ENCODE results near the gene STMN3.

The STMN3 gene

DNA sequence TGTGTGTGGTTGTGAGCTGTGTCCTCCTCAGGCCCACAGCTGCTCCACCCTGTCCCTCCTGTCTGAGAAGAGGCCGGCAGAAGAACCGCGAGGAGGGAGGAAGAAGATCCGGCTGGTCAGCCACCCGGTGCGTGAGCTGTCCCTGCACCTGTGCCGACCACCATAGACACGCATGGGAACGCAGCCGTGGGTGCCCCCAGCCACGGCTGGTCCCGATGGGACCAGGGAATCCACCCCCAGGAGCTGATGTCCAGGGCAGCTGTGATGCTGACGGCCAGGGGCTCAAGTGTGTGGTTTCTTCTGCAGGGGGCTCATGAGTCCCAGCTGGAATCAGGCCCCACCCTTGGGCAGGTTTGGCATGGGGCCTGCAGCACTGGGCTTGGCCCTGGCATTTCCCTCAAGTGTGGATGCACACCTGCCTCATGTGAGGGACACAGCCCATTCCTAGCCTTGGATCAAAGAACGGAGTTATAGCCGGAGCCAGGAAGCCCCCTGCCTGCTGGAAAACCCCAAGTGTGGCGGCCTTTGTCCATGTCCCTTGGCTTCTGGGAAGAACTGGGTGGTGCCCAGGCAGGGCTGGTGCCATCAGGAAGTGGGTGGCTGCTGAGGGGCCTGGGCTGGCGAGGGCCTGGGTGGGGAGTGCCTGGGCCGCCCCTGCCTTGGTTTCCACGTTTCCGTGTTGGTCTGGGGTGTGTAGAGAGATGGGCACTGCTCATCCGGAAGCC, 38.6 kb upstream of the STMN3 start:
- DNase-seq, result no peak

DNA sequence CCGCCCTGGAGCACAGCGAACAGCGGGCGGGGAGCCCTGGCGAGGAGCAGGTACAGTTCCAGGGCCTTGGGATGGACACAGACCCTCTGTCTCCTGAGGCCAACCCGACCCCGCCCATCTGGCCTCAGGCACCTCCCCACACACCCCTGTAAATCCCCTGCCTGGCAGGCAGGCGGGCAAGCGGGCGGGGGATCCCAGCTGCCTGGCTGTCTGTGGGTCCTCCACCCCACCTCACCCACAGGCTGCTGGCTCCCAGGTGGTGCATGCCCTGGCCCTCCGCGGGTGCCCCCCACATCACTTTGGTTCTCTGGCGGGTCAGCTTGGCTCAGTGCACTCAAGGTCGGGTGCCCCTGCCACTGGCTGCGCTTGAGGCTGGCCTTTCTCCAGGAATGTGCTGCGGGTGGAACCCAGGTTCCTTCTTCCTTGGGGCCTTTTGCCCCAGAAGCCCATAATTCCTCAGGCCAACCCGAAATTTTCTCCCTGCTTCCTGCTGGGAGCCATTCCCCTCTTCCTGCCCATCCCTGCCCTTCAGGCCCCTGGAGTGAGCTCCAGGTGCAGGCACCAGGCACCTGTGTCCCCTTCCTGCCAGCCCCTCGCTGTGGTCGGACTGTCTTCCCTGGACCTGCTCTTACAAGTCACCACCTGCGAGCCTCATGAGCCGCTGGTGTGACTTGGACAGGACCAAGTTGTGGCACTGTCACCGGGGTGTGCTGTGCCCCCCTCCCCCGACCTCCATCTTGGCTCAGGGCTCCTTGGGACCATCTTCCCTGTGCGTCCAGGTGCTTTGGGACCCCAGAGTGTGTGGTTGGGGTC, 37.9 kb upstream of the STMN3 start:
- DNase-seq, result no peak

DNA sequence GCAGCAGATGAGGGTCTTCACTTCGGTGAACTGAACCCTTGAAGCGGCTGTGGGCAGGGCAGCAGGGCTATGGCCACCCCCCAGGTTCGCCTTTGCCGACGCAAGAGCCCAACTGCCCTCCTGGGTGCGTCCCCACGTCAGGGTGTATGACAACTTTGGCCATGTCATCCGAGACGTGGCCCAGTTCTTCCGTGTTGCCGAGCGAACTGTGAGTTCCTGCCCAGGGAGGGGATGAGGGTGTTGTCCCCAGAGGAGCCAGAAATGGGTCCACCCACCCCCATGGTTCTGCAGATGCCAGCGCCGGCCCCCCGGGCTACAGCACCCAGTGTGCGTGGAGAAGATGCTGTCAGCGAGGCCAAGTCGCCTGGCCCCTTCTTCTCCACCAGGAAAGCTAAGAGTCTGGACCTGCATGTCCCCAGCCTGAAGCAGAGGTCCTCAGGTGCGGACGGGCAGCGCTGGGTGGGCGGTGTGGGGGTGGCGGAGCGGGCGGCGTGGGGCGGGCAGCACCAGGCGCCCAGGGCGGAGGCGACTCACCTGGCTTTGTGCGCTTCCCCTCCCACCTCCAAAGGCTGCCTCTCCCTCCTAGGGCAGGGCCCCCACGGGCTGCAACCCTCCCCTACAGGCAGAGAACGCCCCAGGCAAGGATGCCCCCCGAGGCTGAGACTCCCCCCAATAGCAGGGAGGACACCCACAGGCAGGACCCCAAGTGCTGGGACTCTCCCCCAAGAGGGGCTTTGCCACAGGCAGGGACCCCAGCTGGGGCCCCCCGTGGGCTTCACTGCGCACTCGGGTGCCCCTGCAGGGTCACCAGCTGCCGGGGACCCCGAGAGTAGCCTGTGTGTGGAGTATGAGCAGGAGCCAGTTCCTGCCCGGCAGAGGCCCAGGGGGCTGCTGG, 37.0 kb upstream of the STMN3 start:
- DNase-seq, result no peak

DNA sequence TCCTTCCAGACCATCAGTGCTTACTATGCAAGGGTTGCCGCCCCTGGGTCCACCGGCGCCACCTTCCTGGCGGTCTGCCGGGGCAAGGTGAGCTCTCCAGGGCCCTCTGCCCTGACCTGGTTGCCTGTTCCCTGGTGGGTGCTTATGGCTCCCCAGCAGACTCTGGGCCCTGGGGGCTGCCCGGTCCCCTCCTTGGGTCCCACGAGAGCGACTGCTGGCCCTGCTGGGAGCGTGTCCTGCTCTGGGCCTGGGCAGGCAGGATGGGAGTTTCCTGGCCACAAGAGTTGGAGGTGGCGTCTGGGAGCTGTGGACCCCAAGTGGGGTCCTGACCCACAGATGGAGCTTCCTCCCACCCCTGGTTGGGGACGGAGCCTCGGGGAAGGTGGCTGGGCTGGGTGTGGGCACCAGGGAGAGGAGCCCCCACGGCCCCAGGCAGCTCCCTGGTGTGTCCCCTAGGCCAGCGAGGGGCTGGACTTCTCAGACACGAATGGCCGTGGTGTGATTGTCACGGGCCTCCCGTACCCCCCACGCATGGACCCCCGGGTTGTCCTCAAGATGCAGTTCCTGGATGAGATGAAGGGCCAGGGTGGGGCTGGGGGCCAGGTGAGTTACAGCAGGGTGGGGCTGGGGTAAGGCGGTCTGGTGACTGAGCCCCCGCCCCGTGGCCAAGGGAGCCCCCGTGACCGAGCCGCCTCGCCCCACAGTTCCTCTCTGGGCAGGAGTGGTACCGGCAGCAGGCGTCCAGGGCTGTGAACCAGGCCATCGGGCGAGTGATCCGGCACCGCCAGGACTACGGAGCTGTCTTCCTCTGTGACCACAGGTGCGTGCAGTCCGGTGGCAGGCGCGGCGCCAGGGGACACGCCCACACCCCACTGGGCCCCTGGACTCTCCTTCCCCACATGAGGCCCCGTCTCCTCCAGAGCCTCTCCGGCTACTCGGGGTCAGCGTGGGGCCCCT, 36.1 kb upstream of the STMN3 start:
- no peak for DNase-seq

- DNase-seq, result no peak
Measured at GRCh38 chr20:63688228-63689045, 35.2 kb upstream of the STMN3 start.

DNA sequence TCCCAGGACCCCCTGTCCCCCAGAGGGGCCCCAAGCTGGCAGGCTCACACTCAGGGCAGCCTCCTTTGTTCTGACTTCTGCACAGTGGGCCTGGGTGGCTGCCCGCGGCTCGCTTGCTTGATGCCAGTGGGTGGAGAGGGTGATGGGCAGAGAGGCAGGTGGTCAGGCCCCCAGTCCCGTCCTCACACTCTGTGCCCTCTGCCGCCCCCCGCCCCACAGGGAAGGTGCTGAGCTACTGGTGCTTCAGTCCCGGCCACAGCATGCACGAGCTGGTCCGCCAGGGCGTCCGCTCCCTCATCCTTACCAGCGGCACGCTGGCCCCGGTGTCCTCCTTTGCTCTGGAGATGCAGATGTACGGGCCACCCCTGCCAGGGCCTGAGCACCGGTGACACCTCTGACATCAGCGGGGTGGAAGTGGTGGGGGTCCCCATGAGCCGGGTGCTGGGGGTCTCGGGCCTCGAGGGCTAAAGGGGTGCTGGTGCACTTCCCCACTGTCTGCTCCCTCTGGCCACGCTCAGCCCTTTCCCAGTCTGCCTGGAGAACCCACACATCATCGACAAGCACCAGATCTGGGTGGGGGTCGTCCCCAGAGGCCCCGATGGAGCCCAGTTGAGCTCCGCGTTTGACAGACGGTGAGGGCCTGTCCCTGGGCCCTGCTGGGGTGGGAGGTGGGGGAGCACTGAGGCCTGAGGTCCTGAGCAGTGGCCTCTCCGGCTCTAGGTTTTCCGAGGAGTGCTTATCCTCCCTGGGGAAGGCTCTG, 34.4 kb upstream of the STMN3 start:
- no peak for DNase-seq

- peak; percentile 37 to 83 for DNase-seq
Measured at GRCh38 chr20:63686492-63687321, 33.5 kb upstream of the STMN3 start.

GRCh38 chr20:63686094-63686491, 32.9 kb upstream of the STMN3 start:
- DNase-seq, result no peak

DNA sequence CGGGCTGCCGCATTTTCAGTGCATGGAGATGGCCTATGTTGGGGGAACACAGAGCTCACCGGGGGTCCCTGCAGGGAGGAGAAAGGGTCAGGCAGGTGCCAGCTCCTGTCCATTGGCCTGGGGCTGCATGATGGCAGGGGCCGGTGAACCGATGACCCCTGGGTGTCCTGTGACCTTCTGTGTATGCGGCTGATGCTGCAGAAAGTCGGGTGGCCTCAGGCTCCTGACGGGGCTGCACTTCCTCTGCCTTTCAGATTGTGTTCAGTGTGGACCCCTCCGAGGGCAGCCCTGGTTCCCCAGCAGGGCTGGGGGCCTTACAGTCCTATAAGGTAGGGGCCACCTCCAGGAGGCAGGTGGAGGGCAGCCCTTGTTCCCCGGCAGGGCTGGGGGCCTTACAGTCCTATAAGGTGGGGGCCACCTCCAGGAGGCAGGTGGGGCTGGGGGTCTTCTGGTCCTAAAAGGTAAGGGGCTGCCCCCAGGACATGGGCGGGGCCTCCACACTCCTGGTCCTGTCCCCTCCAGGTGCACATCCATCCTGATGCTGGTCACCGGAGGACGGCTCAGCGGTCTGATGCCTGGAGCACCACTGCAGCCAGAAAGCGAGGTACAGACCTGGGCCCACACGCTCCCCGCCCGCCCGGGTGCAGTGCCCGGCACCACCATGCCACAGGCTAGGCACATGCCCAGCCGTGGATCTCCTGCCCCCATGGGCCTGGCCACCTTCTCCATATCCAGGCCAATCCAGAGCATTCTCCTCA, 32.2 kb upstream of the STMN3 start:
- DNase-seq, result no peak

DNA sequence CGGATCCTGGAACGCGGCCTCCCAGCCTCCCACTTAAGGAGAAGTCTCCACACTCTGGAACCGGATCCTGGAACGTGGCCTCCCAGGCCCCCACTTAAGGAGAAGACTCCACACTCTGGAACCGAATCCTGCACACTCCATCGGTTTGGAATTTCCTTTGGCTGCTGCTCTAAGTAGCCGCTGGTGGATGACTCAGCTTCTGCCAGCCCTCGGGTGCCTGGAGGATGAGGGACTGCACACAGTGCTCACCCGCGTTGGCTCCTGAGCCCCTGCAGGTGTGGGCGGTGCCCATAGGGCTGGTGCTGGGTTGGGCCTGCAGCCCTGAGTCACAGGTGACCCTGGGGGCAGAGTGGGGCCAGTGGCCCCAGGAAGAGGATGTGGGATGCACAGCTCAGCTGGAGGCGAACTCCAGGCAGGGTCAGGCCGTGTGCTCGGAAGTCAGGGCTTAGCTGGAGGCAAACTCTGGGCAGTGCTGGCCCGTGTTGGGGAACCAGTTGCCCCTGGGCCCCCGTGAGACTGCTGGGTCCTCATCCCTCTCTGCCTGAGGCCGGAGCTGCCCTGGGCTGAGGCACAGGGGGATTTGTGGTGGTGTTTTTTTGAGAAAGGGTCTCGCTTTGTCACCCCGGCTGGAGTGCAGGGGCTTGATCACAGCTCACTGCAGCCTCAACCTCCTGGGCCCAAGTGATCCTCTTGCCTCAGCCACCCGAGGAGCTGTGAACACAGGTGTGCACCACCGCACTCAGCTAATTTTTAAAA, 29.3 kb upstream of the STMN3 start:
- no peak for DNase-seq

DNA sequence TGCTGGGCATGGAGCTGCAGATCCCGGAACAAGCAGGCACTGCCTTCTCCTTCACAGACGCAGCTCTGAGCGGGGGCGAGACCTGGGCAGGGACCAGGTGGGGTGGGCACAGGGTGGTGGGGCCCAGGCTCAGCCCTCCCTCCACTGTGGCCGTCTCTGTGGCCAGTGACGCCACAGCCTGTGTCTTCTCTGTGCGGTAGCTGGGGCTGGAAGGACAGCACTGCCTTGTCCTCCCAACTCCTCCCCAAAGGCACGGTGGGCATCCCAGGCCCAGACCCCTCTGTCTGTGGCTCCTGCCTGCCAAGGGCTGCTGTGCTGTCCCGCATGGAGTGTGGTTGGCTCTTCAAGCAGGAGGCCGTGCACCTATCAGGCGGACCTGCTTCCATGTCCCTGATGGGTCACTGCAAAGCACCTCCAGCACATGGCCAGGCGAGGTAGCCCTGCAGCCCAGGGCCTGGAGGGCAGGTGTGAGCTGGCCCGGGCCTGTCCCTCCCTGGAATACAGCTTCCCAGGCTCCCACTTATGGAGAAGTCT, 28.5 kb upstream of the STMN3 start:
- DNase-seq, result no peak

DNA sequence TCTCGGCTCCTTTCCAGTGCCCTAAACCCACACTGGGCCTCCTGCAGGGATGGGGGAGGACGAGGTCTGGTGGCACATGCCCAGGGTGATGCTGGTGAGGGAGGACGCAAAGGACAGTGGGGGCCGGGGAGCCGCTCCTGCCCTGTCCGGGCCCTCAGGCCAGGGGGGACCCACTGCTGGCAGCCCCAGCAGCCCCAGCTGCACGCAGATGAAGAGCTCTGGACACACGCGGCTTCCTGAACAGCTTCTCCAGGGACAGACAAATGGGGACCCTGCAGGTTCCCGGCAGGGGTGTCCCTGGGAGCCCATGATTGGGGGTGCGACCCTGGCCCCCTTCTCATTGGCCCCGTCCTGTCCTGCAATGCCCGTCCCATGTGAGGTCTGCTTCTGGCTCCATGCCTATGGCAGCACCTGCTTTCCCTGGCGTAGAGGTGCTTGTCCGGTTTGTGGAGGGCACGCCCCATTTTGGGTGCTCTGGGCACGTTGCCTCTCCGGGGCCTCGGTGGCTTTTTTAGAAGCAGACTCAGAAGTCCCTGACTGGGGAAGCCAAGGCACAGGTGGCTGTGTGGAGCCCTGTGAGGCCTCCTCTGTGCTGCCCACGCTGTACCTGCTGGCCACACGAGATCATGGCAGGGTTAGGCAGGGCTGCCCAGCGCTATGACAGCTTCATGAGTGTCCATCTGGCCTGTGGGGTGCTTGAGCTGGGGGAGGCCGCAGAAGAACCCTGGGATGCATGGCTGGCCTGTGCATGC, 27.8 kb upstream of the STMN3 start:
- no peak for DNase-seq

DNA sequence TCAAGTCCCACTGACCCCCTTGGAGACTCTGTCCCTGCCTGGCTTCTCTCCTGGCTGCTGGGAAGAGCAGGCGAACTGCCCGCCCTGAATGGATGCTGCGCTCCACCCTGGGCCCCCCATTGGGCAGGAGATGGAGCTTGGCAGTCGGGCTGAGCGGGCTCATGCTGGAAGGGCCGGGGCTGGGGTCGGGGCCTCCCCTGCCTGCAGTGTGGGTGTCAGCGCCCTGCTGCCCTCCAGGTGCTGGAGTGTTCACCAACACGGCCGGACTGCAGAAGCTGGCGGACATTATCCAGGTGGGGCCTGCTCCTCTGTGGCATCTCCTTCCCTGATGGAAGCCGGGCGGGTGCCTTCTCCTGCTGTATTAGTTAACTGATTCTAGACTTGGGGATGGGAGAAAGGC, 27.2 kb upstream of the STMN3 start:
- DNase-seq, result no peak

DNA sequence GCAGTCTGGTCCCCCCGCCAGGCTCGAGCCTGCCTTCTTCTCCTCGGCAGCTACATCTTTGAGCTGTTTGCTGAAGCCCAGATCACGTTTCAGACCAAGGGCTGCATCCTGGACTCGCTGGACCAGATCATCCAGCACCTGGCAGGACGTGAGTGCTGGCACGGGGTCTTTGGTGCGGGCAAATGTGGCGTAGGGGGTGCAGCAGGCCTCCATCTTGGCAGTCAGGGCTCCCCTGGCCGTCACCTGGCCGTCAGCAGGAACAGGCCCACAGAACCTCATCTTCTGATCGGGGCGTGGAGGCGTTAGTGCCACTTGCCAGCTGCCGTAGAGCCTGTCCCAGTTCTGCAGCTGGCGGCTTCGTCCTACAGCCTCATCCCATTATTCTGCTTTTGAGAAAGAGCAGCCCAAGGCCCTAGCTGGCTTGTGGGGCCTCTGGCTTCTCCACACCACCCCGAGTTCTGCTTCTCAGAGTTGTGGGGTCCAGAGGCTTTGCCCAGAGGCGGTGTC, 26.6 kb upstream of the STMN3 start:
- no peak for DNase-seq

- DNase-seq, result no peak
Measured at GRCh38 chr20:63678667-63679465, 25.6 kb upstream of the STMN3 start.

GRCh38 chr20:63678071-63678470, 24.8 kb upstream of the STMN3 start:
- no peak for DNase-seq
